EL (cell line): Measurements from ENCODE around the gene RGS11.
"Not testable (repeated sequence)": the region's sequence is repeated elsewhere in the genome, so short reads cannot be mapped to it uniquely, and the experiment has no call there.

Experiments
- DNase-seq: peaks from one replicate; pipeline ENCODE4 v3.0.0-alpha.2; 2016

The RGS11 gene

GRCh38 chr16:279531-279930 lies 3.8 kb upstream of the RGS11 start:
- DNase-seq = no peak

GRCh38 chr16:278863-279366 lies 3.2 kb upstream of the RGS11 start:
- peak; percentile 21 for DNase-seq

GRCh38 chr16:276426-277077 lies 808 bp upstream of the RGS11 start:
- no peak for DNase-seq

- no peak for DNase-seq
Observed at GRCh38 chr16:275041-275641, 603 bp downstream of the RGS11 start.

GRCh38 chr16:273547-274421 lies 2.0 kb downstream of the RGS11 start:
- no peak for DNase-seq

- DNase-seq = no peak
Observed at GRCh38 chr16:272633-273546, 2.9 kb downstream of the RGS11 start.

- DNase-seq = no peak
Observed at GRCh38 chr16:270381-271255, 5.1 kb downstream of the RGS11 start.

GRCh38 chr16:269061-269796 lies 6.5 kb downstream of the RGS11 start:
- DNase-seq = no peak

GRCh38 chr16:268141-269053 lies 7.3 kb downstream of the RGS11 start:
- no peak for DNase-seq

GRCh38 chr16:267562-267961 lies 8.2 kb downstream of the RGS11 start:
- DNase-seq = not testable (repeated sequence)

- DNase-seq = no peak
Observed at GRCh38 chr16:266258-267164, 9.2 kb downstream of the RGS11 start.

GRCh38 chr16:265711-266110 lies 10.0 kb downstream of the RGS11 start:
- DNase-seq = no peak

GRCh38 chr16:265002-265529 lies 10.7 kb downstream of the RGS11 start:
- no peak for DNase-seq

- no peak for DNase-seq
Observed at GRCh38 chr16:264440-264951, 11.2 kb downstream of the RGS11 start.

GRCh38 chr16:263944-264343 lies 11.8 kb downstream of the RGS11 start:
- no peak for DNase-seq

- no peak for DNase-seq
Observed at GRCh38 chr16:263182-263774, 12.5 kb downstream of the RGS11 start.

GRCh38 chr16:262121-262745 lies 13.5 kb downstream of the RGS11 start:
- DNase-seq = no peak
